ENCODE results near the gene ZBTB7C.

ZBTB7C gene

DNA sequence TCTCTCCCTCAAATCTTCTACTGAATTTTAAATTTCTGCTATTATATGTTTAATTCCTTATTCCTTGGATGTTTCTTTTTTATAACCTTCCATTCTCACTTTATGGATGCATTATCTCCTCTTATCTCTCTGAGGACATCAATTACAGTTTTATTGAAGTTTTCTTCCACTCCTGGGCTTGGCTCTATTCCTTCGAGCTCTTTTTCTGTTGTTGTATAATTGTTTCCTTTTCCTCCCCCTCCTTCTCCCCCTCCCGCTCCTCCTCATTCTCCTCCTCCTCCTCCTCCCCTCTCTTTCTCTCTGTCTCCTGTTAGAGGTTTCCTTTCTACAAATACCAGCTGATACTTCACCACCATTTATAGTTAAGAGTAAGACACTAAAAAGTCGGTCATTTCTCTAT, 209.8 kb downstream of the ZBTB7C start (continued):
- no peak for TF ChIP-seq ZNF24 (tag by site-specific recombination; IDR thresholded peaks at IDR 0.05)
- TF ChIP-seq ZNF266 (tag by site-specific recombination; IDR thresholded peaks at IDR 0.05; ENCODE audit: low read depth) = no peak
- TF ChIP-seq ZNF792 (tag by site-specific recombination; IDR thresholded peaks at IDR 0.05) = no peak
- no peak for TF ChIP-seq ZSCAN16 (tag by site-specific recombination; IDR thresholded peaks at IDR 0.05)
- no peak for TF ChIP-seq ZFP3 (tag by site-specific recombination; IDR thresholded peaks at IDR 0.05; ENCODE audit: low read depth)
- TF ChIP-seq ZNF777 (tag by site-specific recombination; IDR thresholded peaks at IDR 0.05; ENCODE audit: borderline replicate concordance) = no peak
- TF ChIP-seq, protein P1, sequence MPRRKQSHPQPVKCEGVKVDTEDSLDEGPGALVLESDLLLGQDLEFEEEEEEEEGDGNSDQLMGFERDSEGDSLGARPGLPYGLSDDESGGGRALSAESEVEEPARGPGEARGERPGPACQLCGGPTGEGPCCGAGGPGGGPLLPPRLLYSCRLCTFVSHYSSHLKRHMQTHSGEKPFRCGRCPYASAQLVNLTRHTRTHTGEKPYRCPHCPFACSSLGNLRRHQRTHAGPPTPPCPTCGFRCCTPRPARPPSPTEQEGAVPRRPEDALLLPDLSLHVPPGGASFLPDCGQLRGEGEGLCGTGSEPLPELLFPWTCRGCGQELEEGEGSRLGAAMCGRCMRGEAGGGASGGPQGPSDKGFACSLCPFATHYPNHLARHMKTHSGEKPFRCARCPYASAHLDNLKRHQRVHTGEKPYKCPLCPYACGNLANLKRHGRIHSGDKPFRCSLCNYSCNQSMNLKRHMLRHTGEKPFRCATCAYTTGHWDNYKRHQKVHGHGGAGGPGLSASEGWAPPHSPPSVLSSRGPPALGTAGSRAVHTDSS (tag by site-specific recombination; IDR thresholded peaks at IDR 0.05) = peak; percentile 65
- no peak for TF ChIP-seq ZNF585B (tag by site-specific recombination; IDR thresholded peaks at IDR 0.05)
- TF ChIP-seq, protein P2, sequence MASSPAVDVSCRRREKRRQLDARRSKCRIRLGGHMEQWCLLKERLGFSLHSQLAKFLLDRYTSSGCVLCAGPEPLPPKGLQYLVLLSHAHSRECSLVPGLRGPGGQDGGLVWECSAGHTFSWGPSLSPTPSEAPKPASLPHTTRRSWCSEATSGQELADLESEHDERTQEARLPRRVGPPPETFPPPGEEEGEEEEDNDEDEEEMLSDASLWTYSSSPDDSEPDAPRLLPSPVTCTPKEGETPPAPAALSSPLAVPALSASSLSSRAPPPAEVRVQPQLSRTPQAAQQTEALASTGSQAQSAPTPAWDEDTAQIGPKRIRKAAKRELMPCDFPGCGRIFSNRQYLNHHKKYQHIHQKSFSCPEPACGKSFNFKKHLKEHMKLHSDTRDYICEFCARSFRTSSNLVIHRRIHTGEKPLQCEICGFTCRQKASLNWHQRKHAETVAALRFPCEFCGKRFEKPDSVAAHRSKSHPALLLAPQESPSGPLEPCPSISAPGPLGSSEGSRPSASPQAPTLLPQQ (tag by site-specific recombination; IDR thresholded peaks at IDR 0.05) = no peak
- TF ChIP-seq, protein P3, sequence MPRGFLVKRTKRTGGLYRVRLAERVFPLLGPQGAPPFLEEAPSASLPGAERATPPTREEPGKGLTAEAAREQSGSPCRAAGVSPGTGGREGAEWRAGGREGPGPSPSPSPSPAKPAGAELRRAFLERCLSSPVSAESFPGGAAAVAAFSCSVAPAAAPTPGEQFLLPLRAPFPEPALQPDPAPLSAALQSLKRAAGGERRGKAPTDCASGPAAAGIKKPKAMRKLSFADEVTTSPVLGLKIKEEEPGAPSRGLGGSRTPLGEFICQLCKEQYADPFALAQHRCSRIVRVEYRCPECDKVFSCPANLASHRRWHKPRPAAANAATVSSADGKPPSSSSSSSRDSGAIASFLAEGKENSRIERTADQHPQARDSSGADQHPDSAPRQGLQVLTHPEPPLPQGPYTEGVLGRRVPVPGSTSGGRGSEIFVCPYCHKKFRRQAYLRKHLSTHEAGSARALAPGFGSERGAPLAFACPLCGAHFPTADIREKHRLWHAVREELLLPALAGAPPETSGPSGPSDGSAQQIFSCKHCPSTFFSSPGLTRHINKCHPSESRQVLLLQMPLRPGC (tag by site-specific recombination; IDR thresholded peaks at IDR 0.05) = no peak
- TF ChIP-seq ZNF366 (tag by site-specific recombination; conservative IDR thresholded peaks at IDR 0.05) = no peak
- TF ChIP-seq, protein P4, sequence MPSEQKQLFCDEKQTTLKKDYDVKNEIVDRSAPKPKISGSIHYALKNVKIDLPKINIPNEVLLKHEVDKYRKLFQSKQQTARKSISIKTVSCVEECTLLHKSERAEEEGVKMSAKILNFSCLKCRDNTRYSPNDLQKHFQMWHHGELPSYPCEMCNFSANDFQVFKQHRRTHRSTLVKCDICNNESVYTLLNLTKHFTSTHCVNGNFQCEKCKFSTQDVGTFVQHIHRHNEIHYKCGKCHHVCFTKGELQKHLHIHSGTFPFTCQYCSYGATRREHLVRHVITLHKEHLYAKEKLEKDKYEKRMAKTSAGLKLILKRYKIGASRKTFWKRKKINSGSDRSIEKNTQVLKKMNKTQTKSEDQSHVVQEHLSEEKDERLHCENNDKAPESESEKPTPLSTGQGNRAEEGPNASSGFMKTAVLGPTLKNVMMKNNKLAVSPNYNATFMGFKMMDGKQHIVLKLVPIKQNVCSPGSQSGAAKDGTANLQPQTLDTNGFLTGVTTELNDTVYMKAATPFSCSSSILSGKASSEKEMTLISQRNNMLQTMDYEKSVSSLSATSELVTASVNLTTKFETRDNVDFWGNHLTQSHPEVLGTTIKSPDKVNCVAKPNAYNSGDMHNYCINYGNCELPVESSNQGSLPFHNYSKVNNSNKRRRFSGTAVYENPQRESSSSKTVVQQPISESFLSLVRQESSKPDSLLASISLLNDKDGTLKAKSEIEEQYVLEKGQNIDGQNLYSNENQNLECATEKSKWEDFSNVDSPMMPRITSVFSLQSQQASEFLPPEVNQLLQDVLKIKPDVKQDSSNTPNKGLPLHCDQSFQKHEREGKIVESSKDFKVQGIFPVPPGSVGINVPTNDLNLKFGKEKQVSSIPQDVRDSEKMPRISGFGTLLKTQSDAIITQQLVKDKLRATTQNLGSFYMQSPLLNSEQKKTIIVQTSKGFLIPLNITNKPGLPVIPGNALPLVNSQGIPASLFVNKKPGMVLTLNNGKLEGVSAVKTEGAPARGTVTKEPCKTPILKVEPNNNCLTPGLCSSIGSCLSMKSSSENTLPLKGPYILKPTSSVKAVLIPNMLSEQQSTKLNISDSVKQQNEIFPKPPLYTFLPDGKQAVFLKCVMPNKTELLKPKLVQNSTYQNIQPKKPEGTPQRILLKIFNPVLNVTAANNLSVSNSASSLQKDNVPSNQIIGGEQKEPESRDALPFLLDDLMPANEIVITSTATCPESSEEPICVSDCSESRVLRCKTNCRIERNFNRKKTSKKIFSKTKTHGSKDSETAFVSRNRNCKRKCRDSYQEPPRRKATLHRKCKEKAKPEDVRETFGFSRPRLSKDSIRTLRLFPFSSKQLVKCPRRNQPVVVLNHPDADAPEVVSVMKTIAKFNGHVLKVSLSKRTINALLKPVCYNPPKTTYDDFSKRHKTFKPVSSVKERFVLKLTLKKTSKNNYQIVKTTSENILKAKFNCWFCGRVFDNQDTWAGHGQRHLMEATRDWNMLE (tag by site-specific recombination; conservative IDR thresholded peaks at IDR 0.05; ENCODE audit: low read depth) = no peak
- TF ChIP-seq ZNF391 (tag by site-specific recombination; IDR thresholded peaks at IDR 0.05; ENCODE audit: borderline replicate concordance, low read depth) = no peak
- no peak for TF ChIP-seq OVOL3 (tag by site-specific recombination; IDR thresholded peaks at IDR 0.05)
- TF ChIP-seq MZF1 (tag by site-specific recombination; IDR thresholded peaks at IDR 0.05; ENCODE audit: borderline replicate concordance) = no peak
- TF ChIP-seq, protein P5, sequence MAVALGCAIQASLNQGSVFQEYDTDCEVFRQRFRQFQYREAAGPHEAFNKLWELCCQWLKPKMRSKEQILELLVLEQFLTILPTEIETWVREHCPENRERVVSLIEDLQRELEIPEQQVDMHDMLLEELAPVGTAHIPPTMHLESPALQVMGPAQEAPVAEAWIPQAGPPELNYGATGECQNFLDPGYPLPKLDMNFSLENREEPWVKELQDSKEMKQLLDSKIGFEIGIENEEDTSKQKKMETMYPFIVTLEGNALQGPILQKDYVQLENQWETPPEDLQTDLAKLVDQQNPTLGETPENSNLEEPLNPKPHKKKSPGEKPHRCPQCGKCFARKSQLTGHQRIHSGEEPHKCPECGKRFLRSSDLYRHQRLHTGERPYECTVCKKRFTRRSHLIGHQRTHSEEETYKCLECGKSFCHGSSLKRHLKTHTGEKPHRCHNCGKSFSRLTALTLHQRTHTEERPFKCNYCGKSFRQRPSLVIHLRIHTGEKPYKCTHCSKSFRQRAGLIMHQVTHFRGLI (tag by site-specific recombination; IDR thresholded peaks at IDR 0.05) = no peak
- TF ChIP-seq ZNF48 (tag by site-specific recombination; IDR thresholded peaks at IDR 0.05) = no peak
- TF ChIP-seq, protein P6, sequence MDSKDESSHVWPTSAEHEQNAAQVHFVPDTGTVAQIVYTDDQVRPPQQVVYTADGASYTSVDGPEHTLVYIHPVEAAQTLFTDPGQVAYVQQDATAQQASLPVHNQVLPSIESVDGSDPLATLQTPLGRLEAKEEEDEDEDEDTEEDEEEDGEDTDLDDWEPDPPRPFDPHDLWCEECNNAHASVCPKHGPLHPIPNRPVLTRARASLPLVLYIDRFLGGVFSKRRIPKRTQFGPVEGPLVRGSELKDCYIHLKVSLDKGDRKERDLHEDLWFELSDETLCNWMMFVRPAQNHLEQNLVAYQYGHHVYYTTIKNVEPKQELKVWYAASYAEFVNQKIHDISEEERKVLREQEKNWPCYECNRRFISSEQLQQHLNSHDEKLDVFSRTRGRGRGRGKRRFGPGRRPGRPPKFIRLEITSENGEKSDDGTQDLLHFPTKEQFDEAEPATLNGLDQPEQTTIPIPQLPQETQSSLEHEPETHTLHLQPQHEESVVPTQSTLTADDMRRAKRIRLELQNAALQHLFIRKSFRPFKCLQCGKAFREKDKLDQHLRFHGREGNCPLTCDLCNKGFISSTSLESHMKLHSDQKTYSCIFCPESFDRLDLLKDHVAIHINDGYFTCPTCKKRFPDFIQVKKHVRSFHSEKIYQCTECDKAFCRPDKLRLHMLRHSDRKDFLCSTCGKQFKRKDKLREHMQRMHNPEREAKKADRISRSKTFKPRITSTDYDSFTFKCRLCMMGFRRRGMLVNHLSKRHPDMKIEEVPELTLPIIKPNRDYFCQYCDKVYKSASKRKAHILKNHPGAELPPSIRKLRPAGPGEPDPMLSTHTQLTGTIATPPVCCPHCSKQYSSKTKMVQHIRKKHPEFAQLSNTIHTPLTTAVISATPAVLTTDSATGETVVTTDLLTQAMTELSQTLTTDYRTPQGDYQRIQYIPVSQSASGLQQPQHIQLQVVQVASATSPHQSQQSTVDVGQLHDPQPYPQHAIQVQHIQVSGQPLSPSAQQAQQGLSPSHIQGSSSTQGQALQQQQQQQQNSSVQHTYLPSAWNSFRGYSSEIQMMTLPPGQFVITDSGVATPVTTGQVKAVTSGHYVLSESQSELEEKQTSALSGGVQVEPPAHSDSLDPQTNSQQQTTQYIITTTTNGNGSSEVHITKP (tag by site-specific recombination; IDR thresholded peaks at IDR 0.05) = 0 out of 2 replicates have a peak, but pooled peaks have one; percentile 11
- TF ChIP-seq MEIS1 (CRISPR knock-in tag; IDR thresholded peaks at IDR 0.05; ENCODE audit: borderline replicate concordance) = no peak
- TF ChIP-seq ZBTB20 (tag by site-specific recombination; IDR thresholded peaks at IDR 0.05) = no peak
- peak; percentile 60 for TF ChIP-seq ZFHX2 (tag by site-specific recombination; conservative IDR thresholded peaks at IDR 0.05)
- TF ChIP-seq, protein P7, sequence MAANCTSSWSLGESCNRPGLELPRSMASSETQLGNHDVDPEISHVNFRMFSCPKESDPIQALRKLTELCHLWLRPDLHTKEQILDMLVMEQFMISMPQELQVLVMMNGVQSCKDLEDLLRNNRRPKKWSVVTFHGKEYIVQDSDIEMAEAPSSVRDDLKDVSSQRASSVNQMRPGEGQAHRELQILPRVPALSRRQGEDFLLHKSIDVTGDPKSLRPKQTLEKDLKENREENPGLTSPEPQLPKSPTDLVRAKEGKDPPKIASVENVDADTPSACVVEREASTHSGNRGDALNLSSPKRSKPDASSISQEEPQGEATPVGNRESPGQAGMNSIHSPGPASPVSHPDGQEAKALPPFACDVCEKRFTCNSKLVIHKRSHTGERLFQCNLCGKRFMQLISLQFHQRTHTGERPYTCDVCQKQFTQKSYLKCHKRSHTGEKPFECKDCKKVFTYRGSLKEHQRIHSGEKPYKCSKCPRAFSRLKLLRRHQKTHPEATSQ (tag by site-specific recombination; IDR thresholded peaks at IDR 0.05) = no peak
